ENCODE data around the gene PPP6R2.

The PPP6R2 gene

DNA sequence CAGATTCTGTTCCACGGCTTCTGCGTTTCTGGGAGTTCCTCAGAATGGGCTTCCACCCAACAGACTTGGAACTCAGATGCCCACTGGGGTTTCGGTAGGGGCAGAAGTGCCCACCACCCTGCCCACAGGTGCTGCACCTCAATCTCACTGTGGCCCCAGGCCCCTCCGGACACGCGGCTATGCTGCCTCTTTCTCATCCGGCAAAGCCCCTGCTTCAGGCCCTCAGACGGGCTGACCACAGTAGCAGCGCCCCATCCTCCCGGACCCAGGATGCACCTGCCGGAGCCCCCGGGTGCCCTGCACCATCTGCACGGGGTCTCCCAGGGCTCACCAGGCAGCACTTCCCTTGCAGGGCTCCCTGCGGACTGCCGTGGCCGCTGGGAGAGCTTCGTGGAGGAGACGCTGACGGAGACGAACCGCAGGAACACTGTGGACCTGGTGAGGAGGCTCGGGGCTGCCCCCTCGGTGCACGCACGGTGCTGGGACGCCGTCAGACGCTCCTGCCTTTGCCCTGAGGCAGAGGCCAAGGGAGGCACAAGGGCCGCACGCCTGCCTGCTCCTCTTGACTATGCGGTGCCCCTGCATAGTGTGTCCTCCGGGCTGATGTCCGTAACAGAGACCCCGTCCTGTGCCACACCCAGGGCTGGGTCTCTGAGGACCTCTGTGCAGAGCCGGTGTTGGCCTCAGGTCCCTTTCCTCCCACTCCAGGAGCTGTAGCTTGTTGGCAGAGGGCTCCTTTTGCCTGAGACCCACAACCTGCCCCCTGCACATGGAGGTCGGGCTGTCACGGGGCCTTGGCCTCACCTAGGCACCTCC, 93.1 kb downstream of the PPP6R2 start:
- DNase-seq = no peak

- no peak for DNase-seq
Measured at GRCh38 chr22:50436841-50437341, 93.8 kb downstream of the PPP6R2 start.

DNA sequence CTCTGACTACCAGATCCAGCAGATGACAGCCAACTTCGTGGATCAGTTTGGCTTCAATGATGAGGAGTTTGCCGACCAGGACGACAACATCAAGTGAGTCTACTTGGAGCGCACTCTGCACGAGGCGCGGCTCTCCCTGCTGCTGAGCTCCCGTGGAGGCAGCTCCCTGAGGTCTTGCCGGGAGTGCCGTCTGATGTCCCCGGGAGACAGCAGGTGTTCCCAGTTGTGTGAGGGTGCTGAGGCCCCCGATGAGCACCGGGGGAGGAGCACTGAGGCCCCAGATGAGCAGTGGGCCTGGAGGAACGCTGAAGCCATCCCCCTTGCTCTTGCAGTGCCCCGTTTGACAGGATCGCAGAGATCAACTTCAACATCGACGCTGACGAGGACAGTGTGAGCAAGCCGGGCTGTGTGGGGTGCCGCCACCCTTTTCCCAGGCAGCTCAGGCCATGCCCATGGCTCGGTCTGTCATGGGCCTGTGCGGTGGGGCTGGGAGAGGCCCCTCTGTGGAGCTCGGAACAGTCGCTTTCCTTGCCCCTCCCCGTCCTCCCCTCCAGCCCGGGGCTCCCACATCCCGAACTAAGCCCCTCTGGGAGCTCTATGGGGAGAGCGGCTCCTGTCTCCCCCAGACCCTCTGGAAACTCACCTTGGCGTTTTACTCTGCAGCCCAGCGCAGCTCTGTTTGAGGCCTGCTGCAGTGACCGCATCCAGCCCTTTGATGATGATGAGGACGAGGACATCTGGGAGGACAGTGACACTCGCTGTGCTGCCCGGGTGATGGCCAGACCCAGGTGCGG, 94.6 kb downstream of the PPP6R2 start:
- no peak for DNase-seq

DNA sequence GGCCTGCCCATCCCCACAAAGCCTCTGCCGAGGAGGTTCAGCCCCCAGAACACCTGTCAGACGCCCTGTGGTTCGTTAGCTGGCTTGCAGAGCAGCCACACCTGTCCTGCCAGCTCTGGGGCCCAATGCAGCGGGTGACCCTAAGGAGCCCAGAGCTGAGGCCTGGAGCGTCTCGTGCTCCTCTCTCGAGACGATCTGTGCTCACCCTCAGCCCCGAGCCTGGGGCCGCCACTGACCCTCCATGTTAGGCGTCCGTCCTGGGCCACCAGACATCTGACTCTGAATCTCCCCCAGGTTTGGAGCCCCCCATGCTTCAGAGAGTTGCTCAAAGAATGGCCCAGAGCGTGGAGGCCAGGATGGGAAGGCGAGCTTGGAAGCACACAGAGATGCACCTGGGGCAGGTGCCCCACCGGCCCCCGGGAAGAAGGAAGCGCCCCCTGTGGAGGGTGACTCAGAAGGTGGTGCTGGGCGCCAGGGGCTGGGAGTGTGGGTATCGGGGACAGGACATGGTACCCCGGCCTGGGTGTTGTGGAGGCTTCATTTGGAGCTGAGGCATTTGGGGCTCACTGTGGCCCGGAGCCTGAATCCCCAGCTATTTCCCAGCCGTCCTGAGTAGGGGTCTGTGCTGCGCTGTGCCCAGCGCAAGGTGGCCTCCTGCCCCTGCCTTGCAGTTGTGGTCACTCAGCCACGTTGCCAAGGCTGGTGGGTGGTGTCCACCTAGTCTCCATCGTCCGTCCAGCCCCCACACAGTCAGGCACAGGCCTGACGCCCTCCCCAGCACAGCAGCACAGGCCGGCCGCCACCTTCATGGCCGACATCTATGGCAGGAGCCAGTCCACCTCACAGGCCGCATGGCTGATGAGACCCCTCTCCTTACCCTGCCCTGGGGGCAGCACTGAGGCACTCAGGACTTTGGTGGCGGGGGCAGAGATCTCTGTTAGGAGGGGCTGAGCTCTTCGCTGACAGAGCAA, 95.5 kb downstream of the PPP6R2 start:
- DNase-seq = no peak

GRCh38 chr22:50439314-50439870, 96.3 kb downstream of the PPP6R2 start:
- DNase-seq = no peak

DNA sequence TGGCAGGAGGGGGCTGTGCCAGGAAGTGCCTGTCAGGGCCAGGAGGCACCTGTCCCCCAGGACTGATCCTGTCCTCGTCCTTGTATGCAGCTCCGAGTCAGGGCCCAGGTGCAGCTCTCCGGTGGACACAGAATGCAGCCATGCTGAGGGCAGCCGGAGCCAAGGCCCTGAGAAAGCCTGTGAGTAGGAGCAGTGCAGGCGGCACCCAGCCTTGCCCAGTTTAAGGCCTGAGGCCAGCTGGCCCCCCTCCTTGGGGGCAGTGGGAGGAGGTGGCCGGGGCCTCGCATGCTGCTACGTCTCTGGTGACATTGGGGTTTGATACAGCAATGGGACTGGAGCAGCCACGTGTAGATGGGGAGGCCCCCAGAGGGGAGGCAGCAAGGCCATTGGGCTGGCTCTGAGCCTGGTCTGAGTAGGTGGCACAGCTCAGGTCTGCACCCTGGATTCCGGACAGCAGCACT, 96.8 kb downstream of the PPP6R2 start:
- no peak for DNase-seq

DNA sequence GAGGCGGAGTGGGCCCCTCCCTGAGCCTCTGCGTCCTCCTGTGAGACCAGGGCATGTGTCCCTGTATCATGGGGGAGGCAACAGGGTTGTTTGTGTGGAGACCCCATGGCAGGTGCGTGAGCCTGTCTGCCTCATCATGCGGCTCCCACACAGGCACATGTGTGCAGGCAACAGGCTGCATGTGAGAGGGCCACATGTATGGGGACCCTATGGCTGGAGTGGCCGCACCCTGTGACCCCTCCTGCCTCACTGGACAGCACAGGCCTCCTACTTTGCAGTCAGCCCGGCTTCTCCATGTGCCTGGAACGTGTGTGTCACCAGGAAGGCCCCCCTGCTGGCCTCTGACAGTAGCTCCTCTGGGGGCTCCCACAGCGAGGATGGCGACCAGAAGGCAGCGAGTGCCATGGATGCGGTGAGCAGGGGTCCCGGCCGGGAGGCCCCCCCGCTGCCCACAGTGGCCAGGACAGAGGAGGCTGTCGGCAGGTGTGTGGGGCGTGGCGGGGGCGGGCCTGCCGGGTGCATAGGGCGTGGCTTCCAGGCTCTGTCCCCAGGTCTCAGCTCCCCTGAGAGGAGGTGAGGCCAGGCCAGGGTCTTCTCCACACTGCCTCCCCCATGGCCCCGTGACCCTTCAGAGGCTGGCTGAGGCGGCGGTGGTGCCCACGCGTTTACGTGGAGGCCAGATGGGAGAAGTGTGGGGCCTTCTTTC, 97.6 kb downstream of the PPP6R2 start:
- DNase-seq = no peak

GRCh38 chr22:50441428-50441993, 98.4 kb downstream of the PPP6R2 start:
- DNase-seq = no peak

- DNase-seq = no peak
Measured at GRCh38 chr22:50443197-50443596, 100.1 kb downstream of the PPP6R2 start.

GRCh38 chr22:50443801-50444625, 100.9 kb downstream of the PPP6R2 start:
- no peak for DNase-seq

DNA sequence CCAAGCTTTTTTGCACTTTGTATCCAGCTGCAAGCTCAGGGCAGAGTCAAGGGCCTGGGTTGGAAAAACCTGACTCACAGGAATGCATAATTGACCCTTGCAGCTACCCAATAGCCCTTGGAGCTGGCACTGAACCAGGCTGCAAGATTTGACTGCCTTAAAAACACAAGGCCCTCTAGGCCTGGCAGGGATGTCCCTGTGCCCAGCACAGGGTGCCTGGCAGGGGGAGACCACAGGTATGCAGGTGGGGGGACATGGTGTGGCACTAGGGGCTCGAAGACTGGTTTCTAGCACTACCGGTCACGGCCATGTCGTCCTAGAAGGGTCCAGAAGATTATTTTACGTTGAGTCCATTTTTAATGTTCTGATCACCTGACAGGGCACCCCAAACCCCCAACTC, 101.5 kb downstream of the PPP6R2 start:
- DNase-seq = no peak

- no peak for DNase-seq
Measured at GRCh38 chr22:50445071-50445879, 102.1 kb downstream of the PPP6R2 start.

- DNase-seq = no peak
Measured at GRCh38 chr22:50445880-50446707, 103.0 kb downstream of the PPP6R2 start.

DNA sequence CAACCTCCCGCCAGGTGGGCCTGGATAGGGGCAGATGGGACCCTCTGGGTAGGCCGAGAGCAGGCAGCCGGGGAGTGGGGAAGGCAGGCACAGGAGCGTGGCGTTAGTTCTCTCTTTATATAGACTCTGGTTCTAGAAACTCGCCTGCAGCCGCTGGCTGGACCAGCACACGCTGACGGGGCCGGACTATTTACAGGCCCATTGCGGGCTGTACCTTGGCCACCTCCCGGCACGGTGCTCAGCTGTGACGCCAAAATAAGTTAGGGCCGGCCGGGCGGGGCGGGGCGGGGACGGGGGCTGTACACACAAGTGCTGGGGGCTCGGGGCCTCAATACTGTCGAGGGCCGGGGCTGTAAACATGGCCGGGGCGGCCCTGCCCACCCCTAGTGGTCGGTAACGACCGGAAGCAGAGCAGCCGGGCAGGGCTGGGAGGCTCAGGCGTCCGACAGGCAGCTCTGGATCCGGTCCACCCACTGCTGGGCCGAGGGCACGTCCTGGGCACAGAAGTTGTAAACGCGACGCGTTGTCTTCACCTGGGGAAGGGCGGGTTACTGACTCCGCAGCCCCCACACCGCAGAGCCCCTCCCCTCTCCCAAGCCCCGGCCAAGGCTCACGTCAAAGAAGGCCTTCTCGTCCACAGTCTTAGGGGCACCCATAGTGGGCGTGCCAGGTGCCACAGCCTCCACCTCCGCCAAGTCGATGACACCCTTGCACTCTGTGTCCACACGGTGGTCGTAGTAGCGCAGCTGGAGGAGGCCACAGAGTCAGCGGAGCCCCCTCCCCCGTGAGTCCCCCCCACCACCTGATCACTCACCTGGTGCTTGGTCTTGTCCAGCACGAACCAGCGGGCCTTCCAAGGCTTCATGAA, 103.8 kb downstream of the PPP6R2 start:
- no peak for DNase-seq

DNA sequence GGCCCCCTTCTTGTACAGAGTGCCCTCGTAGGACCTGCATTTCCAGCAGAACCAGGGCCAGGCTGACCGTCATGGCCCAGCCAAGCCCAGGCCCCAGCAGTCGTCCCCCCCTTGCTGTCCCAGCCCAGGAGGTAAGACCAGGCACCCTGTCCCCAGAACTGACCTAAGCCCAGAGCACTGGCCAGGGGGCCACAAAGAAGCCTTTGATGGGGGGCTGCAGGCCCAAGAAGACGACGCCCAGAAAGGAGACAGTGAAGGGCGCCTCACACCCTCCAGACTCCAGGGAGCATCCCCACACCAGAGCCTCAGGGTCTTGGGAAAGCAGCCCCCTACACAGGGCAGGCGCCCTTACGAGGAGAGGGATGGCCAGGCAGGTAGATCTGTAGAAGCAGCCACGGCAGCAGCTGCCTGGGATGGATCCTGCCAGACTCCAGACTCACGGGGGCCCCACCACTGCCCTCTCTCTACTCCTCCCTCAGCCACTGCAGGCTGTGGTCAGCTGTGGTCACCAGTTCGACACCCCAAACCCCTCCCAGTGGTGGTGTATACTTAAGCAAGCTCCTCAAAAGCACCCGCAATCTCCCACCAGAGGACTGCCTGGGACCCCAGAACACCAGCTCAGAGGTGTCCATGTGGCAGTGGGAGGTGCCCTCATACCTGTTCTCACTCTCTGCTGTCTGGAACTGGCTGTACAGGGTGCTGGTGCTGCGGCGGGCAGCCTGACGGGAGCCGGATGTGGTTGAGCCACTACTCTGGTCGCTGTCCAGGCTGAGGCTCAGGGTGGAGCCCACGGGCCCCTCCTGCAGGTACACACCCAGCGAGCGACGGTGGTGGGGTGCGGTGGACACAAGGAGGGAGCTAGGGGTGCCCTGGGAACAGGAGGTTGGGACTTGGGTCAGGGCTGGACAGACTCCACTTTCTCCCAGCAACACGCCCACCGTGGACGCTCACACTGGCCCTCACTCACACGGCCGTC, 104.7 kb downstream of the PPP6R2 start:
- no peak for DNase-seq

GRCh38 chr22:50452649-50453048, 109.5 kb downstream of the PPP6R2 start:
- no peak for DNase-seq

All from GF-D8 (cell line).